GM21360 (cell line): Measurements from ENCODE around the gene KRT40.
"Not testable (repeated sequence)": the region's sequence is repeated elsewhere in the genome, so short reads cannot be mapped to it uniquely, and the experiment has no call there.

ENCODE experiments used
- ATAC-seq: cut with Tn5 transposase; IDR thresholded peaks from one replicate; pipeline ENCODE4 v1.9.1; 2021; ENCODE audit warnings: mild to moderate bottlenecking, moderate library complexity; ENCODE audit not compliant: unreplicated experiment

Gene KRT40

DNA sequence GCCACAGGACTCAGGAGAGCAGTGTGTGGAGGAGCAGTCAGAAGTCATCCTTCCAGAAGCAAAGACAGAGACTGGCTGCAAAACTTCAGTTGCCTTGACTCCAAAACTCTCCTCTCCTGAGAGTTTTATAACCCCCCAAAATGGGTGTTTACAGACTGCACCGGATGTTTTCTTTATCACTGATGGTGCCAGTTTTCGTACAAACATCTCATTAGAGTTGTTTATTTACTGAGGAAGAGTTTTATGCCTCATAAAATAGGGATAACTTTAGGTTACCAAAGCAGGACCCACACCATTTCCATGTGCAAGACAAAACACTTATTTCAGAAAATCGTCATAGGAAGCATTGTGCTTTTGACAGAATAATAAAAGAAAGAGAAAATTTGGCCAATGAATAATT lies at the start of gene KRT40:
TSS of gene KRT40 (minus strand) at position 101 of the 400 bp plus-strand sequence. CDS start at position 48, 53 bp downstream.
- no peak for ATAC-seq

DNA sequence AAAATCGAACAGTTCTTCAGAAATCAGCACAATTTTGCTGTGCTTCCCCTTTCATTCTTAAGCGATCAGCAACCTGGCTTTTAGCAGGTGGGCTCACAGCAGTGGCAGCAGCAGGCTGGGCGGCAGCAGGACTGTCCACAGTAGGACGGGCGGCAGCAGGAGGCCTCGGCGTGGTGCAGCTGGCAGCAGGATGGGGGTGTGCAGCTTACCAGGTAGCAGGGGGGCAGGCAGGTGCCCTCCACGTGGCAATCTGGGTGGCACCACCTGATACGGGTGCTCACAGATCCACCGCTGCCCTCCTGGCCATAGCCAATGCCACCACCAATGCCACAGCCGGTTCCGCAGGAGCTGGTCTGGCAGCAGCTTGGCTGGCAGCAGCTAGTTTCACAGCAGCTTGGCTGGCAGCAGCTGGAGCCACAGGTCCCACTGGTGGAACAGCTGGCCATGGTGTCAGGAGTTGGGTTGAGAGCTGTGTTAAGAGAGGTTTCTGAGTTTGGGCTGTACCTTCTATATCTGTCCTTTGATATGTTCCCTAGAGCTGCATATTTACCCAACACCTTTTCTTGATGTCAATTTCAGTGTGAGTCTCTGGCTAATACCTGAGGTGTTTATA lies 45.6 kb upstream of the KRT40 start, which contains the start of gene KRTAP1-4:
TSS of gene KRTAP1-4 (minus strand) at position 563 of the 613 bp plus-strand sequence. CDS start at position 446, 117 bp downstream.
- ATAC-seq: no peak

DNA sequence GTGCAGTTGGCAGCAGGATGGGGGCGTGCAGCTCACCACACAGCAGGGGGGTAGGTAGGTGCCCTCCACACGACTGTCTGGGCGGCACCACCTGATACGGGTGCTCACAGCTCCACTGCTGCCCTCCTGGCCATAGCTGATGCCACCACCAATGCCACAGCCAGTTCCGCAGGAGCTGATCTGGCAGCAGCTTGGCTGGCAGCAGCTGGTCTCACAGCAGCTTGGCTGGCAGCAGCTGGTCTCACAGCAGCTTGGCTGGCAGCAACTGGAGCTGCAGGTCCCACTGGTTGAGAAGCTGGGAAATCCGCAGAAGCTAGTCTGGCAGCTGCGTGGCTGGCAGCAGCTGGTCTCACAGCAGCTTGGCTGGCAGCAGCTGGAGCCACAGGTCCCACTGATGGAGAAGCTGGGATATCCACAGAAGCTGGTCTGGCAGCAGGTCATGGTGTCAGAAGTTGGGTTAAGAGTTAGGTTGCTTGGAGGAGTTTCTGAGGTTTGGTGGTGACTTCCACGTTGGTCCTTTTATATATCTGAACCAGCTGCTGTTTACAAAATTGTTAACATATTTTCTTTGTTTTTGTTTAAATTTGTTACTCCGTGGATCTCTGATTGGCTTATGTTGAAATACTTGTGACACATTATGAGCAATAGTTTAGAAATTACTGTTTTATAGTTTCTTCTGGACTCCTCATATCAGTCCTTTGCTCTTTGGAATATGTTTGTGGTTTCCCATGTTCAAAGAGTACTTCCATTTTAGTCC lies 42.8 kb upstream of the KRT40 start, which contains the start of gene KRTAP1-5:
TSS of gene KRTAP1-5 (minus strand) at position 494 of the 757 bp plus-strand sequence. CDS start at position 441, 53 bp downstream.
- ATAC-seq: no peak

DNA sequence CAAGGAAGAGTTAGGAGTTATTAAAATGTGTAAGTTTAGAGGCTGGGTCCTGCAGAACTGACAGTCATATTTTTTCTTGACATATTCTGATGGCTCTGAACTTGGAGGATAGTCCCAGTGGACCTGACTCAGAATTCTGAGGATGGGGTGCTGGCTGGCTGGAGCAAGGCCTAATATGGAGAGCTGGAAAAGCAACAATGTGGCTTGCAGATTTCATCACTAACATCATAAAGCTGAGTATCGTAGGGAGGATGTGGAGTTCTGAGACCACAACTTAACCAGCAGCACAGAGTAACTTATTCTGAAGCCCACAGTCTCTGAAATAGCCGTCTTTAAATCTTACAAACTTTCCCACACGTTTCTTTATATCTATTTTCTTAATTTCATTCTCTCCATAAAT lies 40.6 kb upstream of the KRT40 start:
- no peak for ATAC-seq

DNA sequence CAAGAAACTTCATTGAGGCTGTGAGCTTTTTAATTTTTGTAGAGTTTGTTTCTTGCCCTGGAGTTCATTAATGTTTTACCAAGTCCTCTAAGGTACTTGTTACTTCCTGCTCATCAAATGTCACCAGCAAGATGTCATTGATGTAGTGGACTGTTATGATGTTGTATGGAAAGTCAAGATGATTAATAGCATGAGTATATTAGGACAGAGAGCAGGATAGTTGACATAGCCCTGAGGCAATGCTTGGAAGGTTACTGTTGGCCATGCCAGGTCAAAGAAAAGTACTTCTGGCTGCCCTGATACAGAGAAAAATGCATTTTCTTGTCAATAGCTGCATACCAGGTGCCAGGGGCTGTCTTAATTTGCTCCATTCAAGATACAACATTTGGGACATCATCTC lies 36.2 kb upstream of the KRT40 start:
- ATAC-seq: no peak

DNA sequence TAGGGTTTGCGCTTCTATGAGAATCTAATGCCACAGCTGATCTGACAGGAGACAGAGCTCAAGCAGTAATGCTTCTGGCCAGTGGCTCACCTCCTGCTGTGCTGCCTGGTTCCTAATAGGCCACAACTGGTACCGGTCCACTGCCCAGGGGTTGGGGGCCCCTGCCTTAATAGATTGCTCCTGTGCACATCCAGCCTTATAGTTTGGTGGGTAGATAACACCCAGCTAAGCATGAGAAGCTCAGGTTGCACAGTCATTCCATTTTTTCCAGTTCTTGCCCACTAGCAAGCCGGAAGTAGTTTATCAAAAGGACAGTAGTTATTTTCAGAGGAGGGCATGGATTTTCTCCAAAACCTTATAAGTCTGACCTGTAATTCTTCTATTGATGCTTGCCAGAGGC lies 35.3 kb upstream of the KRT40 start:
- ATAC-seq: no peak

DNA sequence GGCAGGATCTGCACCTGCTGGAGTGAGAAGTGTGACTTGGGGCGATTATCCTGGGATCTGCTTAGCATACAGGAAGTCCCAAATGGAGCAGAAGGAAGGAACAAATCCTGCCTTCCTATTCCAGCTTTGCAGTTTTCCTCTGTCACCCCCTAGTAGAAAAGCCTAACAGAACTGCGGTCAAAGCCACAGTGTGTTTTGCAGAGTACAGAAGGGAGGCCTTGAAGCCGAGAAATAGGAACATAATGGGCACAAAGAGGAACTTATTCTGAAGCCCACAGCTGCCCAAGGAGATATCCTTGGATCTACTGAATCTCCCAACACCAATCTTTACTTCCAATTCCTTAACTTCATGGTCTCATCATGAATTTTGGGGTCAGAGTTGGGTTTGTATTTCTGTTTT lies 34.4 kb upstream of the KRT40 start:
- ATAC-seq: no peak

DNA sequence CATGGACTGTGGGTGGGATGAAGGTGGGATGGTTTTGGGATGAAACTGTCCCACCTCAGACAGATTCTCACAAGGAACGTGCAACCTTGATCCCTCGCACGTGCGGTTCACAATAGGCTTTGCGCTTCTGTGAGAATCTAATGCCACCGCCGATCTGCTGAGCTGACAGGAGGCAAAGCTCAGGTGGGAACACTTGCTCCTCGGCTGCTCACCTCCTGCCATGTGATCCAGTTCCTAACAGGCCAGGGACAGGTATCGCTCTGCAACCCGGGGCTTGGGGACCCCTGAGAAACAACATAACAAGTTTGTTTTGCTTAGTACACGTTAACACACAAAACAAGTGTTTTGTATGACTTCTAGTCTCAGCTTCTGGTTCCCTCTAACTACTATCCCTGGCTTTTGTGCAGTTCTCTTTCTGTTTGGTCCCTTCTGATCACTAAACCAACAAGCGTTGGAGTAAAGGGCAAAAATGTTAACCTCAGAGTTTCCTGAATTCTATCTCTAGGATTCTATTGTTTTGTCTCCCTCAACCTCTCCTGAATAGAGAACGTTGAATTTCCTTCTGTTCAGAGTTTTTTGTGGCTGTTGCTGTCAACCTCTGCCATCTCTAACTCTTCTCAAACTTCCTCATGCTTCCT lies 32.6 kb upstream of the KRT40 start:
- no peak for ATAC-seq

DNA sequence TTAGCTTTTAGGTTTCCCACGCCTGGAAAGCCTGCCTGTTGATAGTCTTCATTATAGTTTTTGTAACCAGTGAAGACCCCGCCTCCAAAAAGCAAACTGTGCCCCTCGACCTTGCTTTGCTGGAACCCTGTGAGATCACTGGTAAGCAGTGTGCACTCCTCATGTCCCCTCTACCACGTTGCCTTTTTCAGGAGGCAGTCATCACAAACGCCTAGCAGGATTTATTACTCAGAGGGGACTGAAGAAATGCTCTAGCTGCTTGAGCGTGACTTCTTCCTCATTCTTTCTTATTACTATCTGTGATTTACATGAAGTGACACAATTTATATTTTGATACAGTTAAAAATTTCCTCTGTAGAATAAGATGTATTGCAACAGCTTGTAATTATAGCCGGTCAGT lies 31.3 kb upstream of the KRT40 start:
- no peak for ATAC-seq

DNA sequence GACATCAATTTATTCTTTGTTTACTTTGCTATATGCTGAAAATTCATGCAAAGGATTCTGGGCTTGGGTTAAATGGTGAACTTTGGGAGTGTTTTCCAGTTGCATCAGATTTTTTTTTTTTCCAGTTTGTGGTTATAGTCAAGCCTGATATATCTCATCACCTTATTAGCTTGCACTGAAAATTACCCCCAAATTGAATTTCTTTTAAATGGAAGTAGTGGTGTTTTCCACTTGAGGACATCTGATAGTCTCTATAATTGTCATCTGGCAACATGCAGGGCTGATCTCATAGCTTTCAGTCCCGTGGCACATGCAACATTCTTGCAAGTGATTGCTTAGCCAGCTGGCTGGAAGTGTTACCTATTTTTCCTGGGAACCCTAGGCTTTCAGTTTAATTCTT lies 29.5 kb upstream of the KRT40 start:
- no peak for ATAC-seq

DNA sequence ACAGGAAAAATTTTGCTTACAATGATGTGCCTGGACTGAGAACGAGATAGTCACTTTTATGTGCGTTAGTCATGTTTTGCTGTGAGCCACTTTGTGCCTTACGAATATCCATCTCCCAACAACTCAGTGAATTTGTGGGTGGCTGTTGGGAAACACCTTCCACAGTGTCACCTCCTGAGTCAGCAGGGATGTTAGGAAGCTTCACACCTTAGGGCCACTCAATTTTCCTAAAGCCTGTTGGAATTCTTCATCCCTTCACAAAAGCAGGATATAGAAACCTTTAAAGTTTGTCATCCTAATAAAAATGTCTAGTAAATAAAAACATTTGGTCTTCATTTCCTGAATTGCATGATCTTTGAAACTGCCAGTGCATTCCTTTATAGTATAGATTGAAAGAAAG lies 29.1 kb upstream of the KRT40 start:
- ATAC-seq: no peak

DNA sequence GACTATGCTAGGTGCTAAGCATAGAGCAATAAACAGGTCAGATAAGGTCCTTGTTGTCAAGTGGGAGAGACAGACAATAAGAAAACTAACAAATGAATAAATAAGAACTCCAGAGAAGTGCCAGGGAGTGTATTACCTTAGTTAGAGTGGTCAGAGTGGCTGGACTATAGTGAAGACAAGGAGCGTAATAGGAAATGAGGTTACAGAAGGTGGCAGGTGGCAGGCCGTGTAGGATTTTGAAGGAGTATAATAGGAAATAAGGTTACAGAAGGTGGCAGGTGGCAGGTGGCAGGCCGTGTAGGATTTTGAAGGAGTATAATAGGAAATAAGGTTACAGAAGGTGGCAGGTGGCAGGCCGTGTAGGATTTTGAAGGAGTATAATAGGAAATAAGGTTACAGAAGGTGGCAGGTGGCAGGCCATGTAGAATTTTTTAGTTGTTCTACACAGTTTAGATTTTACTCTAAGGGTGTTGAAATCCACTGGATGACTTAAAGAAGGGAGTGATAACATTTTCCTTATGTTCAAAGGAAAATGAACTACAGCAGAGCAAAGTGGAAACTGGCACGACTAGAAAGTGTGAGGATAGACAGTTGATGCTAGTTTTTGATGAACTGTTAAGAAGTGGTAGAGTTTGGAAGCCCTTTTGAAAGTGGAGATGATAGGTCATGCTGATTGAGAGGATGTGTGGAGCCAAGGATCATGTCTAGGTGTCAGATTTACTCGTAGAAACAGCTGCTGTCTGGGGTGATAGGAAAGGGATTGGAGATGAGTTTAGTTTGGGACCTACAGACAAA lies 28.4 kb upstream of the KRT40 start:
- ATAC-seq: no peak

DNA sequence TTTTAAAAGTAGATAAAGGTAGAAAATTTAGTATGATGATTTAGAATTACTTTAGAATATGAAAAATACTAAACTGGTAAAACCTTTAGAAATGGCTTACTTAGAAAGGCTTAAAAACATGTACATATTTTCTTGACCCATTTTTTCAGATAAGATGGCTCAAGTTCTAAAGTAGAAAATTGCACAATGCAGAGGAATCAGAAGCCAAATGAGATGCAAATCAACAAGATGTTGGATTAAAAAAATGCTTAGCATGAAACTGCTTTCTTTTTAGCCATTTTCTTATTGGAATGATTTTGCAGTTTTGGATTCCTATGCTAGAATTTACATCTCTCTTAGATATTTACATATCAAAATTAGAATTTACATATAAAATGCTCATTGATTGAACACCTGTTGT lies 26.3 kb upstream of the KRT40 start:
- no peak for ATAC-seq

DNA sequence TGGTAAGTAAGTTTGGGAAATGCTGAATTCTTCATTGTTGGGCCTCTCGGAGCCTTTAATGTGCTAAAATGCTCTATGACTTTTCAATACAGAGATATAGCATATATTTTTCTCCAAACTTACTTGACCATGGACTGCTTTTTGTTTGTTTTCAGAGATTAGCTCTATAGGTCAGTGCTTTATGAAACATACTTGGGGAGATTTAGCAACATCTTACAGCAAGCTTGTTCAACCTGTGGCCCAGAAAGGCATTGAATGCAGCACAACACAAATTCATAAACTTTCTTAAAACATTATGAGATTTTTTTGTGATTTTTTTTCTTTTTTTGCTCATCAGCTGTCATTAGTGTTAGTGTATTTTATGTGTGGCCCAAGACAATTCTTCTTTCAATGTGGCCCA lies 25.8 kb upstream of the KRT40 start:
- no peak for ATAC-seq

DNA sequence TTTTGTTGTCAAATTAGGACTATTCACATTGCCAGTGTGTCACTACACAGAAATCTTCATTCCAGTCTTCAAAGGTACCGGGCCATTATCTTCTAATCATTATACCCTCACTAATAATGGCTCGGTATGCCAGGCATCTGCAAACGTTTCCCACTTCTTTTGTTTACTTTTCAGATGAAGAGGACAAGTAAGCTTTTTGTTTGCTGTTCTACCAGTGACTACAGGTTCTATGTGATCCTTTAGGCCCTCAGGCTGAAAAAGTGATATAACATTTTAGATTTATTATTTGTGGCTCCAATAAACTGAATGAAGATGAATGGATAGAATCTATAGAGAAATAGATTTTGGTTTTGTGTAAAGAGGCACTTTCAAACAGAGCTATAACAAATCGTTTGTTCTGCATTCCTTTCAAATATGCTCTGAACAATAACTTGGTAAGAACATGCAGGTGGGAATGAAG lies 25.2 kb upstream of the KRT40 start:
- no peak for ATAC-seq

DNA sequence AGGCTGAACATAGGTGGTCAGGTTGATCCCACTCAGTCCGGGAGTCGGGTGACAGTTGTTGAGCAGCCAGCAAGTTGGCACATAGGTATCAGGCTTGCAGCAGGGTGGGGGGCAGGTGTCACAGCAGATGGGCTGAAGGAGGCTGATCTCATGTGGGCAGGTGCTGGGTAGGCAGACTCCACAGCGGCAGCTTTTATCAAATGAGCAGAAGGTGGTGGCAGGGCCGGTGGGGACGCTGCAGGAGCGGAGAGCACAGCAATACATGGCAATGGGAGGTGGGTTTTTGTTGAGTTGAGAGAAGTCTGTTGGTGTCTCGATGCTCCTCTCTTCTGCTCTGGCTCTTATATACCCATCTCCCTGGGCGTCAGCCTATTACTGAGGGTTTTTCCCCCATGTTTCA lies 24.7 kb upstream of the KRT40 start, which contains the start of gene KRTAP3-1:
TSS of gene KRTAP3-1 (minus strand) at position 318 of the 400 bp plus-strand sequence. CDS start at position 264, 54 bp downstream.
- ATAC-seq: no peak

DNA sequence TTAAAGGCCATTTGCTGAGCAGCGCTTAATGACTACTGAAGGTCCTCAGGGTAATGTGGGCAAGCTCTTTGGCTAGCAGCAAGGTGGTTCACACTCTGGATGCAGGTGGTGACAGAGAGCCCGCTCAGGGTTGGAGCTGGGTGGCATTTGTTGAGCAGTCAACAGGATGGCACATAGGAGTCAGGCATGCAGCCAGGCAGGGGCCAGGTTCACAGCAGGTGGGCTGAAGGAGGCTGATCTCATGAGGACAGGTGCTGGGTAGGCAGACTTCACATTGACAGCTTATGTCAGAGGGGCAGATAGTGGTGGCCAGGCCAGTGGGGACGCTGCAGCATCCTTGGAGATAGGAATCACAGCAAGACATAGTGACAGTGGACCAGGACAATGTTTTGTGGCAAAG lies 20.3 kb upstream of the KRT40 start:
- no peak for ATAC-seq

DNA sequence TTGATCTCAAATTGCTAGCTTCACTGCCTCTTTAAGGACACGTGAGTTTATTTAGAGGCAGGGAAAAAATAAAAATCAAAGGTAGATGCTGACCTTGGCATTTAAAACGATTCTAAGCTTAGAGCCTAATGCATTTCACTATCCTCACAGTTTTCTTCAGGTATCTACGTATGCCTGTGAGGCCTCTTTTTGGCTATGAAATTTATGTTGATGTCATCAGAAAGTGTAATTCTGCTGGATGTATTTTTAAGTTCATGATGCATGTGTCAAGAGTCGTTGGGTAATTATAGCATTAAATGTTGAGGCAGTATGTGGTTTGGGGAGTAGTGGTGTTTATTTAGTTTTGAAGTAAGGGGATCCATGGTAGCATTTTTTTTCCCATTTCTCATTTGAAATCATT lies 19.8 kb upstream of the KRT40 start:
- no peak for ATAC-seq

DNA sequence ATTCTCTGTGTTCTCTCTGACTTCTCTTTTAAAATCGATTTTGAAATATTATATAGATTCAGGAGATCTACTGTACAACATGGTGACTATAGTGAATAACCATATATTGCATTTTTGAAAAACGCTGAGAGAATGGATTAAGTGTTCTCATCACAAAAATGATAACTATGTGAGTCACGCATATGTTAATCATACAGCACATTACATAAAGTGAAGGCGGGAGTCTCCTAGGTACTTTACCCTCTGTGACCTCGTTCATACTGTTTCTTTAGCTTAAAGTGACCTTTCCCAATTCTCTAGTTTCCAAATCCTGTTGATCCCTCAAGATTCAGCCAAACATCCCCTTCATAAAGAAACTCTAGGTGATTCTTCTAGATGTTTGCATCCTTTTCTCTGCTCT lies 18.7 kb upstream of the KRT40 start:
- no peak for ATAC-seq

DNA sequence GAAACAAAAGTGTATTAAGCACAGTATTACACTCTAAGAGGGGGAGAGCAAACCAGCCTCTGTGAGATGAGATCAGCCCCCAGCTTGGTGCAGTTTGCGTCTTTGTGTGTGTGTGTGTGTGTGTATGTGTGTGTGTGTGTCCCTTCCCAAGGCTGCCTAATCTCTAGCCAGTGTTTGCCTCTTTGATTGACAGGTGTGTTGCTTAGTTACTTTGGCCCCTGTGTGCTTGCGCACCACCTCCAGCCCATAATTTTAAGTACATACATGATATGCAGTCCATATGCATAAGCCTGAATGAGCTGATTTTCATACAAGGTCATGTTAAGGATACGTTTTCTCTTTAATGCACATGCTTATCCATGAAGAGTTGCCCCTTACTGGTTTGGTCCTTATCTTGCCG lies 17.7 kb upstream of the KRT40 start:
- ATAC-seq: no peak

DNA sequence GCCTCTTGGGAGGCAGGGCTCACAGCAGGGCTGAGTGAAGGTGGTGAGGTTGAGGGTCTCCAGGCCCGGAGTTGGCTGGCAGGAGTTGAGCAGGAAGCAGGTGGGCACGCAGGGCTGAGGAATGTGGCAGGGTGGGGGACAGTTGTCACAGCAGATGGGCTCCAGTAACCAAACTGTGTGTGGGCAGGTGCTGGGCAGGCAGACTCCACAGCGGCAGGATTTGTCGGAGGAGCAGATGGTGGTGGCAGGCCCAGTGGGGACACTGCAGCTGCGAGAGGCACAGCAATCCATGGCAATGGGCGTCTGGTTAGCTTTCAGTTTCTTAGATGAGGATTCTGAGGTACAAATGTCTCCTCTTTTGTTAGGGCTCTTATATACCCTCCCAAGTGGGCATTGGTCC lies 15.4 kb upstream of the KRT40 start, which contains the start of gene KRTAP3-2:
TSS of gene KRTAP3-2 (minus strand) at position 344 of the 400 bp plus-strand sequence. CDS start at position 291, 53 bp downstream.
- not testable (repeated sequence) for ATAC-seq
